Peyer's patch (tissue), 4 donors: Measurements from ENCODE around the gene ZNF451. TPM values are rescaled to one million over a fixed set of nuclear protein-coding genes. Genes with fewer than 3 reads are reported as not detected.
"Not testable (repeated sequence)": the region's sequence is repeated elsewhere in the genome, so short reads cannot be mapped to it uniquely, and the experiment has no call there.

Source experiments
- DNase-seq, 3 donors: peaks; one replicate each; pipeline ENCODE4 v3.0.0-alpha.2; 2017 to 2019
- H3K27ac ChIP-seq, 4 donors: fragments of 200-600 bp; sonication (generic); one replicate each; pipeline ENCODE4 v1.5.1; 2016 to 2019
- H3K27me3 ChIP-seq, 2 donors: fragments of 200-600 bp; sonication (generic); one replicate each; pipeline ENCODE4 v1.5.1; 2019
- H3K36me3 ChIP-seq, 3 donors: fragments of 200-600 bp; sonication (generic); one replicate each; pipeline ENCODE4 v1.5.1; 2016 to 2019
- H3K4me1 ChIP-seq, 4 donors: fragments of 200-600 bp; sonication (generic); one replicate each; pipeline ENCODE4 v1.5.1; 2016 to 2019
- H3K4me3 ChIP-seq, 4 donors: fragments of 200-600 bp; sonication (generic); 1 replicate in 3 of 4; 2 replicates in 1 of 4; pipeline ENCODE4 v1.5.1; 2016 to 2019; ENCODE audit warnings: mild to moderate bottlenecking in 1 of 4
- H3K9me3 ChIP-seq, 4 donors: fragments of 200-600 bp; sonication (generic); one replicate each; pipeline ENCODE4 v1.5.1; 2016 to 2019; ENCODE audit warnings: mild to moderate bottlenecking in 1 of 4
- CTCF ChIP-seq, 6 experiments: fragments of 450-650 bp in 4 of 6; fragments of 200-600 bp in 2 of 6; sonication (generic) in 1 of 6; IDR thresholded peaks; one replicate each; pipeline ENCODE4 v1.5.1; 2017 to 2019; ENCODE audit warnings: antibody characterized with exemption in 6 of 6, mild to moderate bottlenecking in 3 of 6, moderate library complexity in 1 of 6
- POLR2A ChIP-seq, 2 donors: fragments of 450-650 bp; IDR thresholded peaks; one replicate each; pipeline ENCODE4 v1.5.1; 2017; ENCODE audit warnings: antibody characterized with exemption in 2 of 2, mild to moderate bottlenecking in 2 of 2, moderate library complexity in 2 of 2
- total RNA-seq, 4 donors: library from RNA; depleted of rRNA; stranded (reverse); fragments of >200 nt; gene quantifications; one replicate each; pipeline ENCODE4 v1.1.0, GENCODE V29; 2016

Gene ZNF451
- total RNA-seq, 4 donors from 2014 or later: 44.5 to 106 (median 54.9) TPM

GRCh38 chr6:57087916-57088315, 2.1 kb upstream of the ZNF451 start:
- TF ChIP-seq POLR2A (IDR thresholded peaks at IDR 0.05): no peak
- TF ChIP-seq CTCF (IDR thresholded peaks at IDR 0.05): no peak
- H3K27ac ChIP-seq: no peak overlapping the region
- H3K4me3 ChIP-seq: no peak overlapping the region
- DNase-seq: no peak
- H3K4me1 ChIP-seq: peaks cover 0 to 21% (median 4%) of the 10 kb centered on the region in 4 donors
- H3K9me3 ChIP-seq: no peaks in the 10 kb centered on the region
- H3K36me3 ChIP-seq: no peaks in the 10 kb centered on the region
- H3K27me3 ChIP-seq: no peaks in the 10 kb centered on the region

GRCh38 chr6:57089265-57089664, 723 bp upstream of the ZNF451 start:
- peaks cover 0 to 21% (median 4%) of the 10 kb centered on the region in 4 donors for H3K4me1 ChIP-seq
- peaks cover 0 to 5% (median 0%) of the 10 kb centered on the region in 3 donors for H3K36me3 ChIP-seq
- TF ChIP-seq CTCF (IDR thresholded peaks at IDR 0.05) (no peak), POLR2A (IDR thresholded peaks at IDR 0.05) (no peak)
- H3K4me3 ChIP-seq: peak overlapping the region; percentile 60 to 66 (median 62)
- H3K27ac ChIP-seq: peak overlapping the region in 3 of 4 donors; percentile 80 to 88 (median 80)
- H3K27me3 ChIP-seq: no peaks in the 10 kb centered on the region
- no peak for DNase-seq
- no peaks in the 10 kb centered on the region for H3K9me3 ChIP-seq

- peaks cover 0 to 21% (median 4%) of the 10 kb centered on the region in 4 donors for H3K4me1 ChIP-seq
- DNase-seq, H3K36me3 ChIP-seq, H3K9me3 ChIP-seq, H3K27me3 ChIP-seq: not testable (repeated sequence)
- peak overlapping the region in 2 of 4 donors; percentile 63 to 66 for H3K4me3 ChIP-seq
- H3K27ac ChIP-seq: peak overlapping the region in 2 of 4 donors; percentile 80 to 88
Observed at GRCh38 chr6:57090458-57091067, 575 bp downstream of the ZNF451 start.

GRCh38 chr6:57091375-57091774, 1.4 kb downstream of the ZNF451 start:
- not testable (repeated sequence) for H3K27ac ChIP-seq

GRCh38 chr6:57094689-57095088, 4.7 kb downstream of the ZNF451 start:
- Histone ChIP-seq H3K36me3 (peaks cover 0 to 18% (median 0%) of the 10 kb centered on the region in 3 donors), H3K4me1 (peaks cover 0 to 15% (median 4%) of the 10 kb centered on the region in 4 donors), H3K27me3 (no peaks in the 10 kb centered on the region), H3K9me3 (no peaks in the 10 kb centered on the region), H3K27ac (no peak overlapping the region), H3K4me3 (no peak overlapping the region)
- no peak for TF ChIP-seq CTCF (IDR thresholded peaks at IDR 0.05)
- no peak for DNase-seq

More at GRCh38 chr6:57091375-57091774, 1.4 kb downstream of the ZNF451 start:
- H3K27me3 ChIP-seq, DNase-seq, H3K9me3 ChIP-seq, H3K36me3 ChIP-seq: not testable (repeated sequence)
- Histone ChIP-seq H3K4me1 (peaks cover 0 to 21% (median 4%) of the 10 kb centered on the region in 4 donors), H3K4me3 (peak overlapping the region in 1 of 4 donors; percentile 15)

- TF ChIP-seq POLR2A (IDR thresholded peaks at IDR 0.05) (no peak), CTCF (IDR thresholded peaks at IDR 0.05) (no peak)
- H3K27ac ChIP-seq: no peak overlapping the region
- no peak for DNase-seq
- peaks cover 0 to 2% (median 0%) of the 10 kb centered on the region in 4 donors for H3K4me1 ChIP-seq
- H3K9me3 ChIP-seq: no peaks in the 10 kb centered on the region
- peaks cover 0 to 47% (median 0%) of the 10 kb centered on the region in 3 donors for H3K36me3 ChIP-seq
- H3K4me3 ChIP-seq: no peak overlapping the region
- H3K27me3 ChIP-seq: no peaks in the 10 kb centered on the region
Observed at GRCh38 chr6:57097596-57097995, 7.6 kb downstream of the ZNF451 start.
